Type B pancreatic cell (in vitro differentiated cells): ENCODE results near the gene IFI16. TPM values are rescaled to one million over a fixed set of nuclear protein-coding genes. Genes with fewer than 3 reads are reported as not detected.

Experiments used
- DNase-seq: peaks from one replicate; pipeline ENCODE4 v3.0.0; 2021; ENCODE audit warnings: mixed read lengths; ENCODE audit not compliant: unreplicated experiment; ENCODE audit errors: extremely low spot score
- H3K27ac Mint-ChIP-seq: 2 replicates; pipeline ENCODE4 v1.8.0; 2021; ENCODE audit warnings: mild to moderate bottlenecking, mixed read lengths
- H3K27me3 Mint-ChIP-seq: 2 replicates; pipeline ENCODE4 v1.8.0; 2021; ENCODE audit warnings: mixed read lengths
- H3K36me3 Mint-ChIP-seq: 2 replicates; pipeline ENCODE4 v1.8.0; 2021; ENCODE audit warnings: mixed read lengths
- H3K4me1 Mint-ChIP-seq: one replicate; pipeline ENCODE4 v1.8.0; 2021; ENCODE audit warnings: mixed read lengths; ENCODE audit not compliant: unreplicated experiment
- H3K4me3 Mint-ChIP-seq: 2 replicates; pipeline ENCODE4 v1.8.0; 2021; ENCODE audit warnings: mild to moderate bottlenecking, mixed read lengths
- H3K9me3 Mint-ChIP-seq: 2 replicates; pipeline ENCODE4 v1.8.0; 2021; ENCODE audit warnings: mixed read lengths
- CTCF ChIP-seq: fragments of 200-600 bp; sonication (generic); conservative IDR thresholded peaks from 2 replicates; pipeline ENCODE4 v1.5.0; 2021; ENCODE audit warnings: antibody characterized with exemption, mild to moderate bottlenecking
- total RNA-seq: library from RNA; stranded (reverse); gene quantifications from 2 replicates; pipeline ENCODE4 v1.2.1, GENCODE V29; 2021; ENCODE audit warnings: low replicate concordance

IFI16 gene
- total RNA-seq, 1 donor from 2014 or later: 20.9 TPM

- DNase-seq: no peak
- Mint-ChIP-seq H3K36me3 (no peaks in the 10 kb centered on the region), H3K9me3 (no peaks in the 10 kb centered on the region), H3K27me3 (peaks cover 9% of the 10 kb centered on the region), H3K4me1 (no peaks in the 10 kb centered on the region), H3K27ac (no peak overlapping the region), H3K4me3 (no peak overlapping the region)
- no peak for TF ChIP-seq CTCF
These were observed 56.4 kb downstream of the IFI16 start for GRCh38 chr1:159066108-159066507.

GRCh38 chr1:159067699-159068621, 58.3 kb downstream of the IFI16 start:
- H3K27ac Mint-ChIP-seq: no peak overlapping the region
- peaks cover 6% of the 10 kb centered on the region for H3K27me3 Mint-ChIP-seq
- no peak for TF ChIP-seq CTCF
- no peaks in the 10 kb centered on the region for H3K4me1 Mint-ChIP-seq
- H3K4me3 Mint-ChIP-seq: no peak overlapping the region
- no peaks in the 10 kb centered on the region for H3K9me3 Mint-ChIP-seq
- no peaks in the 10 kb centered on the region for H3K36me3 Mint-ChIP-seq
- no peak for DNase-seq

- no peak for TF ChIP-seq CTCF
- Mint-ChIP-seq H3K4me3 (no peak overlapping the region), H3K27ac (no peak overlapping the region), H3K36me3 (no peaks in the 10 kb centered on the region), H3K27me3 (peaks cover 3% of the 10 kb centered on the region), H3K4me1 (no peaks in the 10 kb centered on the region), H3K9me3 (no peaks in the 10 kb centered on the region)
- DNase-seq: no peak
These were observed 59.2 kb downstream of the IFI16 start for GRCh38 chr1:159068886-159069285.

- Mint-ChIP-seq H3K9me3 (no peaks in the 10 kb centered on the region), H3K4me3 (no peak overlapping the region), H3K27ac (no peak overlapping the region), H3K4me1 (no peaks in the 10 kb centered on the region), H3K36me3 (no peaks in the 10 kb centered on the region), H3K27me3 (peaks cover 2% of the 10 kb centered on the region)
- DNase-seq: no peak
- TF ChIP-seq CTCF: peak; percentile 85
These were observed 62.4 kb downstream of the IFI16 start for GRCh38 chr1:159071970-159072582.

GRCh38 chr1:159076438-159077119, 66.9 kb downstream of the IFI16 start, which contains the start of gene AIM2:
TSS of gene AIM2 (minus strand) at chr1:159076766. CDS start at chr1:159073499, 3,267 bp downstream.
- no peak within 1 kb of the TSS for H3K27ac Mint-ChIP-seq
- no peaks in the 10 kb centered on the region for H3K36me3 Mint-ChIP-seq
- H3K4me3 Mint-ChIP-seq: no peak within 1 kb of the TSS
- DNase-seq: no peak
- H3K4me1 Mint-ChIP-seq: no peaks in the 10 kb centered on the region
- H3K27me3 Mint-ChIP-seq: peaks cover 4% of the 10 kb centered on the region
- TF ChIP-seq CTCF: no peak
- no peaks in the 10 kb centered on the region for H3K9me3 Mint-ChIP-seq
